ENCODE results near the gene EGLN3.

The EGLN3 gene

GRCh38 chr14:33909380-33910084 lies 41.3 kb downstream of the EGLN3 start:
- no peak for DNase-seq

- no peak for DNase-seq
Observed at GRCh38 chr14:33908540-33909223, 42.2 kb downstream of the EGLN3 start.

GRCh38 chr14:33906968-33907367 lies 43.9 kb downstream of the EGLN3 start:
- no peak for DNase-seq

- no peak for DNase-seq
Observed at GRCh38 chr14:33904609-33905008, 46.3 kb downstream of the EGLN3 start.

GRCh38 chr14:33903369-33903768 lies 47.5 kb downstream of the EGLN3 start:
- no peak for DNase-seq

- no peak for DNase-seq
Observed at GRCh38 chr14:33902363-33902762, 48.5 kb downstream of the EGLN3 start.

GRCh38 chr14:33901426-33902155 lies 49.3 kb downstream of the EGLN3 start:
- no peak for DNase-seq

GRCh38 chr14:33900706-33901105 lies 50.2 kb downstream of the EGLN3 start:
- DNase-seq = no peak

GRCh38 chr14:33899723-33900341 lies 51.0 kb downstream of the EGLN3 start:
- DNase-seq = no peak

GRCh38 chr14:33897878-33898535 lies 52.9 kb downstream of the EGLN3 start:
- DNase-seq = no peak

- no peak for DNase-seq
Observed at GRCh38 chr14:33897382-33897781, 53.5 kb downstream of the EGLN3 start.

- no peak for DNase-seq
Observed at GRCh38 chr14:33894339-33894738, 56.5 kb downstream of the EGLN3 start.

GRCh38 chr14:33891700-33892099 lies 59.2 kb downstream of the EGLN3 start:
- no peak for DNase-seq

- no peak for DNase-seq
Observed at GRCh38 chr14:33884916-33885315, 66.0 kb downstream of the EGLN3 start.

GRCh38 chr14:33880330-33880729 lies 70.5 kb downstream of the EGLN3 start:
- no peak for DNase-seq

- no peak for DNase-seq
Observed at GRCh38 chr14:33879684-33880286, 71.1 kb downstream of the EGLN3 start.

GRCh38 chr14:33876274-33876673 lies 74.6 kb downstream of the EGLN3 start:
- DNase-seq = no peak

Data from DMS79 treated with DMSO at 0.1 percent for 48 hours (cell line).